HEK293 (cell line): ENCODE measurements around the gene UGT3A1.

Experiments
- CTCF ChIA-PET: fragments of 350-600 bp; formaldehyde crosslinking; extraction: SDS; loops from one replicate; lab custom pipeline; 2021; ENCODE audit warnings: antibody characterized with exemption; lab: Yijun Ruan, JAX
- POLR2A ChIA-PET: fragments of 300-600 bp; formaldehyde crosslinking; extraction: SDS; loops from one replicate; lab custom pipeline; 2020; ENCODE audit warnings: antibody characterized with exemption, inconsistent platforms; lab: Yijun Ruan, JAX
- H3K27ac ChIP-seq: fragments of 200-500 bp; sonication (Bioruptor generic); 2 replicates; pipeline ENCODE4 v1.5.1; 2014; ENCODE audit warnings: low read depth, low read length, control low read depth, inconsistent platforms; ENCODE audit errors: extremely low read depth
- H3K36me3 ChIP-seq, 2 experiments: fragments of 200-500 bp in 1 of 2; sonication (Bioruptor generic) in 1 of 2; 1 replicate in 1 of 2; 2 replicates in 1 of 2; pipeline ENCODE4 v1.5.1; 2014 to 2017; ENCODE audit warnings: inconsistent platforms in 2 of 2, low read length in 2 of 2; ENCODE audit not compliant: control insufficient read depth in 2 of 2, insufficient read depth in 1 of 2
- H3K4me1 ChIP-seq: fragments of 200-500 bp; sonication (Bioruptor generic); 2 replicates; pipeline ENCODE4 v1.5.1; 2014; ENCODE audit warnings: mild to moderate bottlenecking, low read length, inconsistent platforms; ENCODE audit not compliant: control insufficient read depth, insufficient read depth
- H3K4me3 ChIP-seq: 2 replicates; pipeline ENCODE4 v1.5.1; 2011; ENCODE audit warnings: low read depth, mild to moderate bottlenecking, control low read depth, low read length, moderate library complexity
- H3K9me3 ChIP-seq: fragments of 200-500 bp; sonication (Bioruptor generic); 2 replicates; pipeline ENCODE4 v1.5.1; 2014; ENCODE audit warnings: low read depth, low read length, inconsistent platforms; ENCODE audit not compliant: control insufficient read depth, insufficient read depth
- RBAK ChIP-seq: fragments of 450-650 bp; formaldehyde crosslinking; IDR thresholded peaks from 2 replicates; pipeline ENCODE4 v1.5.1; 2016; ENCODE audit warnings: missing biosample characterization, missing genetic modification characterization
- REST ChIP-seq: fragments of 450-650 bp; formaldehyde crosslinking; IDR thresholded peaks from 2 replicates; pipeline ENCODE4 v1.5.1; 2016; ENCODE audit warnings: missing biosample characterization, missing genetic modification characterization
- SCRT2 ChIP-seq: fragments of 450-650 bp; formaldehyde crosslinking; IDR thresholded peaks from 2 replicates; pipeline ENCODE4 v1.5.1; 2016; ENCODE audit warnings: missing biosample characterization, missing genetic modification characterization
- ZIC2 ChIP-seq: fragments of 450-650 bp; formaldehyde crosslinking; IDR thresholded peaks from 2 replicates; pipeline ENCODE4 v1.5.1; 2016; ENCODE audit warnings: missing biosample characterization, missing genetic modification characterization
- ZNF112 ChIP-seq: fragments of 450-650 bp; formaldehyde crosslinking; IDR thresholded peaks from 2 replicates; pipeline ENCODE4 v1.5.0; 2017; ENCODE audit warnings: missing biosample characterization, missing genetic modification characterization
- ZNF155 ChIP-seq: fragments of 450-650 bp; formaldehyde crosslinking; IDR thresholded peaks from 2 replicates; pipeline ENCODE4 v1.5.1; 2016; ENCODE audit warnings: missing biosample characterization, missing genetic modification characterization
- ZNF175 ChIP-seq: fragments of 450-650 bp; formaldehyde crosslinking; IDR thresholded peaks from 2 replicates; pipeline ENCODE4 v1.5.1; 2016; ENCODE audit warnings: missing biosample characterization, missing genetic modification characterization
- ZNF280C ChIP-seq: fragments of 450-650 bp; formaldehyde crosslinking; IDR thresholded peaks from 2 replicates; pipeline ENCODE4 v1.5.1; 2016; ENCODE audit warnings: missing biosample characterization, missing genetic modification characterization
- ZNF292 ChIP-seq: fragments of 450-650 bp; formaldehyde crosslinking; IDR thresholded peaks from 2 replicates; pipeline ENCODE4 v1.5.1; 2016; ENCODE audit warnings: low read depth, missing biosample characterization, missing genetic modification characterization, borderline replicate concordance
- ZNF354C ChIP-seq: fragments of 450-650 bp; formaldehyde crosslinking; IDR thresholded peaks from 2 replicates; pipeline ENCODE4 v1.5.1; 2016; ENCODE audit warnings: missing biosample characterization, missing genetic modification characterization, low read depth, borderline replicate concordance
- ZNF404 ChIP-seq: fragments of 450-650 bp; formaldehyde crosslinking; IDR thresholded peaks from 2 replicates; pipeline ENCODE4 v1.5.1; 2017; ENCODE audit warnings: missing biosample characterization, missing genetic modification characterization
- ZNF416 ChIP-seq: fragments of 450-650 bp; formaldehyde crosslinking; IDR thresholded peaks from 2 replicates; pipeline ENCODE4 v1.5.1; 2016; ENCODE audit warnings: missing biosample characterization, missing genetic modification characterization
- ZNF449 ChIP-seq: fragments of 450-650 bp; formaldehyde crosslinking; IDR thresholded peaks from 2 replicates; pipeline ENCODE4 v1.5.1; 2017; ENCODE audit warnings: missing biosample characterization, mild to moderate bottlenecking, missing genetic modification characterization, moderate library complexity
- ZNF501 ChIP-seq: fragments of 450-650 bp; formaldehyde crosslinking; IDR thresholded peaks from 2 replicates; pipeline ENCODE4 v1.5.1; 2016; ENCODE audit warnings: missing biosample characterization, missing genetic modification characterization
- ZNF521 ChIP-seq: fragments of 450-650 bp; formaldehyde crosslinking; IDR thresholded peaks from 2 replicates; pipeline ENCODE4 v1.5.1; 2017; ENCODE audit warnings: missing biosample characterization, mild to moderate bottlenecking, missing genetic modification characterization
- ZNF610 ChIP-seq: fragments of 450-650 bp; formaldehyde crosslinking; IDR thresholded peaks from 2 replicates; pipeline ENCODE4 v1.5.1; 2016; ENCODE audit warnings: missing biosample characterization, missing genetic modification characterization, borderline replicate concordance
- ZNF792 ChIP-seq: fragments of 450-650 bp; formaldehyde crosslinking; IDR thresholded peaks from 2 replicates; pipeline ENCODE4 v1.5.1; 2016; ENCODE audit warnings: missing biosample characterization, missing genetic modification characterization
- ZSCAN23 ChIP-seq: fragments of 450-650 bp; formaldehyde crosslinking; IDR thresholded peaks from 2 replicates; pipeline ENCODE4 v1.5.1; 2016; ENCODE audit warnings: missing biosample characterization, missing genetic modification characterization

Gene UGT3A1

GRCh38 chr5:36029914-36030313 is 38.7 kb upstream of the UGT3A1 start (continued):
- no peak for TF ChIP-seq ZNF280C (tag by site-specific recombination)

GRCh38 chr5:36028816-36029465 is 37.8 kb upstream of the UGT3A1 start:
- Histone ChIP-seq H3K4me3 (no peak overlapping the region), H3K27ac (no peak overlapping the region), H3K9me3 (no peaks in the 10 kb centered on the region), H3K4me1 (no peaks in the 10 kb centered on the region; the same call in 1 of the 2 replicates), H3K36me3 (no peaks in the 10 kb centered on the region)
- ChIA-PET POLR2A (no interaction called here), CTCF (interaction anchor here (0.7 to 1.1 kb wide), 2 partner anchors 50 to 60 kb away, joined by 3 to 5 read pairs; no protein-coding TSS in a partner anchor)
- no peak for TF ChIP-seq ZNF112 (tag by site-specific recombination)
- no peak for TF ChIP-seq REST (tag by site-specific recombination)
- TF ChIP-seq ZNF175 (tag by site-specific recombination), result no peak
- TF ChIP-seq ZNF521, result no peak
- TF ChIP-seq ZNF610 (tag by site-specific recombination), result no peak
- no peak for TF ChIP-seq ZNF354C (tag by site-specific recombination)
- no peak for TF ChIP-seq ZNF404 (tag by site-specific recombination)
- no peak for TF ChIP-seq ZNF501 (tag by site-specific recombination)
- TF ChIP-seq ZNF792 (tag by site-specific recombination), result no peak
- no peak for TF ChIP-seq RBAK (tag by site-specific recombination)
- TF ChIP-seq ZNF416 (tag by site-specific recombination), result no peak
- TF ChIP-seq ZIC2, result no peak
- TF ChIP-seq ZSCAN23, result no peak
- TF ChIP-seq ZNF292 (tag by site-specific recombination), result no peak
- no peak for TF ChIP-seq SCRT2
- TF ChIP-seq ZNF449 (tag by site-specific recombination), result no peak
- TF ChIP-seq ZNF155 (tag by site-specific recombination), result no peak
